ENCODE results near the gene OMD.
"Not testable (repeated sequence)": the region's sequence is repeated elsewhere in the genome, so short reads cannot be mapped to it uniquely, and the experiment has no call there.

- TF ChIP-seq RFX5 (IDR thresholded peaks at IDR 0.05; ENCODE audit: low read length); CTCF (IDR thresholded peaks at IDR 0.05); POLR2AphosphoS5 (IDR thresholded peaks at IDR 0.05; ENCODE audit: low read depth, low read length); FOXM1 (IDR thresholded peaks at IDR 0.05; ENCODE audit: low read depth); USF2 (IDR thresholded peaks at IDR 0.05; ENCODE audit: borderline replicate concordance, low read depth, low read length); MAX (IDR thresholded peaks at IDR 0.05; ENCODE audit: low read depth); EZH2phosphoT487 (IDR thresholded peaks at IDR 0.05; ENCODE audit: borderline replicate concordance, low read depth): not testable (repeated sequence)
Observed at GRCh38 chr9:92411157-92411556, 13.1 kb downstream of the OMD start.

Data from SK-N-SH (cell line).